Keratinocyte (primary cell): ENCODE measurements around the gene TENT4B.

ENCODE experiments used
- EZH2 ChIP-seq: IDR thresholded peaks from one replicate; pipeline ENCODE4 v1.6.1; 2012; ENCODE audit warnings: inconsistent platforms, mild to moderate bottlenecking, low read length, moderate library complexity
- TF ChIP-seq, protein P1 (sequence below), 3 experiments: IDR thresholded peaks in 1 of 3; conservative IDR thresholded peaks in 1 of 3; optimal IDR thresholded peaks in 1 of 3; 2 replicates in 2 of 3; 3 replicates in 1 of 3; pipeline versions ENCODE3 to v1.5.1; 2011; ENCODE audit warnings: low read length in 3 of 3, mild to moderate bottlenecking in 3 of 3, moderate library complexity in 2 of 3, control low read depth in 1 of 3, inconsistent platforms in 1 of 3; ENCODE audit not compliant: insufficient read depth in 2 of 3; ENCODE audit errors: extremely low read depth in 1 of 3

DNA sequence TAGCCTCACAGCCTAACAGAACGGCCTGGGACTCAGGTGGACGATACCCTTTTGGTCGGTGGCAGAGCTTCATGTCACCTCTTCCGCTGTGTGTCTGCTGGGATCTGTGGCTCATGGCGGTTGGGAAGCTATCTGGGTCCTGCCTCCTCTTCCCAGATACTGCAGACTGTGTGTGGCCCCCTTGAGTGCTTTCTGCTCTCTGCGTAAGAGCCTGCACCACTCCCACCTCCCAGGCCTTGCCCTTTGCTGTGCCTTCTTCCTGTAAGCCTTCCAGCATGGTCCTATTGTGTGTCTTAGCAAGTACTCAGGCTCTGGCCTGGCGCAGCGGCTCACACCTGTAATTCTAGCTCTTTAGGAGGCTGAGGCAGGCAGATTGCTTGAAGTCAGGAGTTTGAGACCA, 95.7 kb downstream of the TENT4B start:
- TF ChIP-seq, protein P1, sequence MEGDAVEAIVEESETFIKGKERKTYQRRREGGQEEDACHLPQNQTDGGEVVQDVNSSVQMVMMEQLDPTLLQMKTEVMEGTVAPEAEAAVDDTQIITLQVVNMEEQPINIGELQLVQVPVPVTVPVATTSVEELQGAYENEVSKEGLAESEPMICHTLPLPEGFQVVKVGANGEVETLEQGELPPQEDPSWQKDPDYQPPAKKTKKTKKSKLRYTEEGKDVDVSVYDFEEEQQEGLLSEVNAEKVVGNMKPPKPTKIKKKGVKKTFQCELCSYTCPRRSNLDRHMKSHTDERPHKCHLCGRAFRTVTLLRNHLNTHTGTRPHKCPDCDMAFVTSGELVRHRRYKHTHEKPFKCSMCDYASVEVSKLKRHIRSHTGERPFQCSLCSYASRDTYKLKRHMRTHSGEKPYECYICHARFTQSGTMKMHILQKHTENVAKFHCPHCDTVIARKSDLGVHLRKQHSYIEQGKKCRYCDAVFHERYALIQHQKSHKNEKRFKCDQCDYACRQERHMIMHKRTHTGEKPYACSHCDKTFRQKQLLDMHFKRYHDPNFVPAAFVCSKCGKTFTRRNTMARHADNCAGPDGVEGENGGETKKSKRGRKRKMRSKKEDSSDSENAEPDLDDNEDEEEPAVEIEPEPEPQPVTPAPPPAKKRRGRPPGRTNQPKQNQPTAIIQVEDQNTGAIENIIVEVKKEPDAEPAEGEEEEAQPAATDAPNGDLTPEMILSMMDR (optimal IDR thresholded peaks at IDR 0.05 in 1 of 3, IDR thresholded peaks at IDR 0.05 in 1 of 3, conservative IDR thresholded peaks at IDR 0.05 in 1 of 3; ENCODE audit: extremely low read depth in 1 of 3, insufficient read depth in 2 of 3, low read length in 3 of 3): no peak
- TF ChIP-seq EZH2: no peak
